WTC11 (cell line): ENCODE data around the gene DNAAF2. TPM values are rescaled to one million over a fixed set of nuclear protein-coding genes. Genes with fewer than 3 reads are reported as not detected.

Experiments
- ATAC-seq: fragments of 200-7000 bp; cut with Tn5 transposase; 2 replicates; pipeline ENCODE4 v1.10.0; 2021; ENCODE audit warnings: mild to moderate bottlenecking, moderate library complexity
- CTCF ChIA-PET: fragments of 300-600 bp; sonication (Branson Sonifier 250); formaldehyde crosslinking; loops from one replicate; lab custom pipeline; 2021; ENCODE audit warnings: antibody characterized with exemption; lab: Charles Lee
- POLR2A ChIA-PET: fragments of 350-600 bp; sonication (Branson Sonifier 250); formaldehyde crosslinking; loops from one replicate; lab custom pipeline; 2021; ENCODE audit warnings: antibody characterized with exemption; lab: Charles Lee
- DNase-seq: peaks from one replicate; pipeline ENCODE4 v3.0.0; 2021; ENCODE audit warnings: low spot score
- H3K27ac Mint-ChIP-seq: 2 replicates; pipeline ENCODE4 v1.8.0; 2021; ENCODE audit warnings: mixed read lengths
- H3K27me3 Mint-ChIP-seq: 2 replicates; pipeline ENCODE4 v1.8.0; 2021; ENCODE audit warnings: low read depth, mild to moderate bottlenecking, moderate library complexity, mixed read lengths
- H3K36me3 Mint-ChIP-seq: 2 replicates; pipeline ENCODE4 v1.8.0; 2021; ENCODE audit warnings: mixed read lengths
- H3K4me1 Mint-ChIP-seq: 2 replicates; pipeline ENCODE4 v1.8.0; 2022; ENCODE audit warnings: mixed read lengths
- H3K4me3 Mint-ChIP-seq: 2 replicates; pipeline ENCODE4 v1.8.0; 2021; ENCODE audit warnings: mild to moderate bottlenecking, moderate library complexity, mixed read lengths
- H3K9me3 Mint-ChIP-seq: 2 replicates; pipeline ENCODE4 v1.8.0; 2021; ENCODE audit warnings: mixed read lengths
- ATF3 ChIP-seq: sonication (generic); formaldehyde crosslinking; conservative IDR thresholded peaks from 2 replicates; pipeline ENCODE4 v1.8.1; 2022; ENCODE audit warnings: mild to moderate bottlenecking, missing genetic modification reagents
- ATF6 ChIP-seq: sonication (generic); formaldehyde crosslinking; IDR thresholded peaks from 2 replicates; pipeline ENCODE4 v1.8.1; 2023; ENCODE audit warnings: mild to moderate bottlenecking, missing genetic modification reagents
- CBFB ChIP-seq: sonication (generic); formaldehyde crosslinking; IDR thresholded peaks from 2 replicates; pipeline ENCODE4 v1.8.1; 2022; ENCODE audit warnings: mild to moderate bottlenecking, low read depth, missing genetic modification reagents
- CTCF ChIP-seq: fragments of 200-600 bp; IDR thresholded peaks from 2 replicates; pipeline ENCODE4 v1.8.0; 2022; ENCODE audit warnings: antibody characterized with exemption
- E2F1 ChIP-seq: sonication (generic); formaldehyde crosslinking; IDR thresholded peaks from 2 replicates; pipeline ENCODE4 v1.8.0; 2022; ENCODE audit warnings: mild to moderate bottlenecking, missing genetic modification reagents
- E2F4 ChIP-seq: sonication (generic); formaldehyde crosslinking; IDR thresholded peaks from 2 replicates; pipeline ENCODE4 v1.8.1; 2022; ENCODE audit warnings: low read depth, mild to moderate bottlenecking, moderate library complexity, missing genetic modification reagents, borderline replicate concordance
- FOXJ3 ChIP-seq: sonication (generic); formaldehyde crosslinking; IDR thresholded peaks from 2 replicates; pipeline ENCODE4 v1.9.0; 2021; ENCODE audit warnings: missing genetic modification reagents, mild to moderate bottlenecking, borderline replicate concordance
- FOXP4 ChIP-seq: sonication (generic); formaldehyde crosslinking; IDR thresholded peaks from 2 replicates; pipeline ENCODE4 v1.8.0; 2022; ENCODE audit warnings: mild to moderate bottlenecking, missing genetic modification reagents
- GABPB1 ChIP-seq: sonication (generic); formaldehyde crosslinking; IDR thresholded peaks from 2 replicates; pipeline ENCODE4 v1.8.1; 2023; ENCODE audit warnings: mild to moderate bottlenecking, missing genetic modification reagents
- JUN ChIP-seq: sonication (generic); formaldehyde crosslinking; IDR thresholded peaks from 2 replicates; pipeline ENCODE4 v1.8.0; 2023; ENCODE audit warnings: mild to moderate bottlenecking, missing genetic modification reagents
- KAT7 ChIP-seq: sonication (generic); formaldehyde crosslinking; IDR thresholded peaks from 2 replicates; pipeline ENCODE4 v1.8.1; 2023; ENCODE audit warnings: missing genetic modification reagents, mild to moderate bottlenecking, borderline replicate concordance
- NFATC4 ChIP-seq: fragments of 250-450 bp; sonication (Bioruptor Pico); IDR thresholded peaks from 2 replicates; pipeline ENCODE4 v1.9.0; 2021; ENCODE audit warnings: mild to moderate bottlenecking
- NFYB ChIP-seq: sonication (generic); formaldehyde crosslinking; conservative IDR thresholded peaks from 2 replicates; pipeline ENCODE4 v1.8.0; 2022; ENCODE audit warnings: low read depth, missing genetic modification reagents
- NR1H2 ChIP-seq: sonication (generic); formaldehyde crosslinking; IDR thresholded peaks from 2 replicates; pipeline ENCODE4 v1.9.0; 2021; ENCODE audit warnings: mild to moderate bottlenecking, moderate library complexity, missing genetic modification reagents
- PRDM15 ChIP-seq: sonication (generic); formaldehyde crosslinking; IDR thresholded peaks from 2 replicates; pipeline ENCODE4 v1.8.0; 2022; ENCODE audit warnings: missing genetic modification reagents
- PRRX2 ChIP-seq: fragments of 250-450 bp; sonication (Bioruptor Pico); IDR thresholded peaks from 2 replicates; pipeline ENCODE4 v1.8.0; 2021; ENCODE audit warnings: mild to moderate bottlenecking
- RORB ChIP-seq: fragments of 250-450 bp; sonication (Bioruptor Pico); IDR thresholded peaks from 2 replicates; pipeline ENCODE4 v1.9.0; 2021; ENCODE audit warnings: mild to moderate bottlenecking
- TEAD1 ChIP-seq: sonication (generic); formaldehyde crosslinking; IDR thresholded peaks from 2 replicates; pipeline ENCODE4 v1.8.0; 2022; ENCODE audit warnings: mild to moderate bottlenecking, missing genetic modification reagents
- ZBTB21 ChIP-seq: sonication (generic); formaldehyde crosslinking; IDR thresholded peaks from 2 replicates; pipeline ENCODE4 v1.8.1; 2023; ENCODE audit warnings: mild to moderate bottlenecking, missing genetic modification reagents, borderline replicate concordance
- ZMAT4 ChIP-seq: fragments of 250-450 bp; sonication (Bioruptor Pico); IDR thresholded peaks from 2 replicates; pipeline ENCODE4 v1.9.0; 2021; ENCODE audit warnings: mild to moderate bottlenecking
- ZNF138 ChIP-seq: sonication (generic); formaldehyde crosslinking; conservative IDR thresholded peaks from 2 replicates; pipeline ENCODE4 v1.8.1; 2022; ENCODE audit warnings: mild to moderate bottlenecking, moderate library complexity, missing genetic modification reagents
- ZSCAN18 ChIP-seq: fragments of 250-450 bp; sonication (Bioruptor Pico); IDR thresholded peaks from 2 replicates; pipeline ENCODE4 v2.1.2; 2022; ENCODE audit warnings: mild to moderate bottlenecking, moderate library complexity
- total RNA-seq: library from RNA; stranded (reverse); gene quantifications from 3 replicates; pipeline ENCODE4 v1.2.3, GENCODE V29; 2021

DNAAF2 gene
- total RNA-seq, 1 experiment from 2014 or later = 19.9 TPM

- Mint-ChIP-seq H3K4me1 (peaks cover 23% of the 10 kb centered on the region), H3K4me3 (peak within 1 kb of the TSS; percentile 98), H3K27me3 (no peaks in the 10 kb centered on the region), H3K9me3 (no peaks in the 10 kb centered on the region), H3K27ac (peak within 1 kb of the TSS; percentile 98), H3K36me3 (peaks cover 22% of the 10 kb centered on the region)
- peak; percentile 99 for DNase-seq
- ChIA-PET CTCF (interaction anchor here (0.6 to 3.7 kb wide), 15 partner anchors 8 to 1240 kb away, joined by 3 to 24 read pairs (median 4); partner anchors contain the start of genes KLHDC2, LRR1, NEMF and RPS29), POLR2A (interaction anchor here (0.6 to 2.9 kb wide), 12 partner anchors 9 to 241 kb away, joined by 3 to 39 read pairs (median 6); partner anchors contain the start of genes DNAAF2, KLHDC1, KLHDC2 and LRR1)
- peak; percentile 98 for ATAC-seq
- TF ChIP-seq PRRX2 (CRISPR knock-in tag) (no peak), E2F1 (CRISPR knock-in tag) (no peak), ZMAT4 (CRISPR knock-in tag) (no peak), ZNF138 (CRISPR knock-in tag) (no peak), ATF6 (CRISPR knock-in tag) (no peak), NFATC4 (CRISPR knock-in tag) (no peak), FOXP4 (CRISPR knock-in tag) (peak; percentile 36), JUN (CRISPR knock-in tag) (no peak), GABPB1 (CRISPR knock-in tag) (peak; percentile 67; the same call in 1 of the 2 replicates), ZSCAN18 (CRISPR knock-in tag) (no peak), NFYB (peak; percentile 94), ZBTB21 (CRISPR knock-in tag) (no peak), PRDM15 (CRISPR knock-in tag) (no peak), E2F4 (CRISPR knock-in tag) (peak; percentile 46; the same call in 1 of the 2 replicates), CTCF (no peak), KAT7 (CRISPR knock-in tag) (no peak; the same call in 1 of the 2 replicates), FOXJ3 (CRISPR knock-in tag) (no peak), ATF3 (CRISPR knock-in tag) (no peak), RORB (CRISPR knock-in tag) (no peak), TEAD1 (CRISPR knock-in tag) (0 out of 2 replicates have a peak, but pooled peaks have one; percentile 33), CBFB (no peak), NR1H2 (CRISPR knock-in tag) (no peak)
Observed at GRCh38 chr14:49620182-49621113, 14.6 kb downstream of the DNAAF2 start, which contains the start of the genes MGAT2 and RPL36AL. MGAT2 (plus strand) TSS chr14:49620799; CDS start chr14:49621269, 470 bp downstream. RPL36AL (minus strand) TSS chr14:49620626; CDS start chr14:49619104, 1,522 bp downstream.
